ENCODE results near the gene UGT2A2.

UGT2A2 gene

GRCh38 chr4:69568787-69569186 lies 70.7 kb downstream of the UGT2A2 start:
- DNase-seq, result no peak

- DNase-seq, result no peak
Observed at GRCh38 chr4:69563424-69563823, 76.0 kb downstream of the UGT2A2 start.

- no peak for DNase-seq
Observed at GRCh38 chr4:69549651-69550050, 89.8 kb downstream of the UGT2A2 start.

DNA sequence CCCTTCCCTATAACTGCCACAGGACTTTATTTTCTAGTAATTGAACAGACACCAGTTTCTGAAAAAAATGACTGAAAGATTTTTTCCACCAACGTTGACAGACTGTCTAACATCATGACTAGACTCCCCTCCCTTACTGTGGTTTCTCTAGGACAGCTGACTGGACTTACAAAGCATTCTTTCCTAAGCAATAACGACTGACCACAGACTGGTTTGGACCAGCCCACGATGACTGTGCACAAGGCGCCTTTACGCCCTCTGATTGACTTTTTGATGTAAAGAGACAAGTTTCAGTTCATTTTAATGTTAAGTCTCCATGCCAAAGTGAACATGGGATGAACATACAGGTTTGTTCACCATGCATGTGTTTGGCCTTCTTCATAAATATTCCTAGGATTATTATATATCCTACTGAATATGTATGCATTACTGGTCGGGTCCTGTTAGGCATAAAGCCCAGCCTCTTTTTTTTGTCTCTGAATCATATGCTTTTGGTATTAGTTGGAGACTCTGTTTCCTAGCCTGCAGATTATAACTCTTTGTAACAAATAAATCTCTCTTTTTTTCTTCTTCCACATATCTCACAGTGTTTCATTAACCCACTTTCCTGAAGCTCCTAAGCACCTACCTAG lies 93.2 kb downstream of the UGT2A2 start:
- no peak for DNase-seq

Measured in NCI-H187 treated with DMSO at 0.1 percent for 48 hours (cell line).